CD14-positive monocyte (primary cell): Measurements from ENCODE around the gene MEI1. TPM values are rescaled to one million over a fixed set of nuclear protein-coding genes. Genes with fewer than 3 reads are reported as not detected.

Experiments used
- DNase-seq, 3 donors: peaks; one replicate each; pipeline ENCODE4 v3.0.0-alpha.2; 2011 to 2022
- H2AFZ ChIP-seq: 2 replicates; pipeline ENCODE4 v1.6.0; 2012; ENCODE audit warnings: mild to moderate bottlenecking, low read depth, low read length, inconsistent platforms; ENCODE audit not compliant: insufficient read depth, poor library complexity, severe bottlenecking
- H3K27ac ChIP-seq, 2 donors: 1 replicate in 1 of 2; 2 replicates in 1 of 2; pipeline ENCODE4 v1.5.1; 2012 to 2013; ENCODE audit warnings: low read length in 2 of 2, control low read depth in 1 of 2, inconsistent platforms in 1 of 2, low read depth in 1 of 2, mild to moderate bottlenecking in 1 of 2
- H3K27me3 ChIP-seq, 2 donors: one replicate each; pipeline versions ENCODE4 v1.6.0 to v1.6.1; 2011 to 2013; ENCODE audit warnings: low read length in 2 of 2; ENCODE audit not compliant: control insufficient read depth in 2 of 2, insufficient read depth in 2 of 2
- H3K36me3 ChIP-seq, 2 donors: replicated peaks in 1 of 2; 1 replicate in 1 of 2; 2 replicates in 1 of 2; pipeline versions ENCODE4 v1.5.1 to v1.6.1; 2012 to 2013; ENCODE audit warnings: low read length in 2 of 2, control low read depth in 1 of 2, inconsistent platforms in 1 of 2, mild to moderate bottlenecking in 1 of 2; ENCODE audit not compliant: insufficient read depth in 2 of 2, control insufficient read depth in 1 of 2
- H3K4me1 ChIP-seq, 2 donors: 1 replicate in 1 of 2; 2 replicates in 1 of 2; pipeline versions ENCODE4 v1.5.1 to v1.6.1; 2012 to 2013; ENCODE audit warnings: low read length in 2 of 2, control low read depth in 1 of 2, inconsistent platforms in 1 of 2, mild to moderate bottlenecking in 1 of 2, moderate library complexity in 1 of 2; ENCODE audit not compliant: insufficient read depth in 2 of 2, control insufficient read depth in 1 of 2
- H3K4me2 ChIP-seq: replicated peaks from 2 replicates; pipeline ENCODE3; 2012; ENCODE audit warnings: low read length, moderate library complexity, mild to moderate bottlenecking; ENCODE audit not compliant: poor library complexity, severe bottlenecking; ENCODE audit errors: extremely low read depth
- H3K4me3 ChIP-seq, 3 experiments: fragments of 200-600 bp in 1 of 3; sonication (generic) in 1 of 3; replicated peaks in 1 of 3; 1 replicate in 2 of 3; 2 replicates in 1 of 3; pipeline ENCODE4 v1.5.1; 2011 to 2013; ENCODE audit warnings: low read length in 3 of 3, mild to moderate bottlenecking in 3 of 3, control low read depth in 2 of 3, low read depth in 2 of 3, inconsistent platforms in 1 of 3, moderate library complexity in 1 of 3
- H3K79me2 ChIP-seq: 2 replicates; pipeline ENCODE4 v1.6.0; 2012; ENCODE audit warnings: mild to moderate bottlenecking, control low read depth, inconsistent platforms, low read length, moderate library complexity; ENCODE audit not compliant: insufficient read depth
- H3K9ac ChIP-seq: 2 replicates; pipeline ENCODE4 v1.6.0; 2017; ENCODE audit warnings: low read length, mild to moderate bottlenecking; ENCODE audit not compliant: insufficient read depth, poor library complexity, severe bottlenecking
- H3K9me3 ChIP-seq, 2 donors: replicated peaks in 1 of 2; 1 replicate in 1 of 2; 2 replicates in 1 of 2; pipeline versions ENCODE4 v1.5.1 to v1.6.1; 2012 to 2013; ENCODE audit warnings: low read length in 2 of 2, control low read depth in 1 of 2; ENCODE audit not compliant: control insufficient read depth in 1 of 2, insufficient read depth in 1 of 2
- H4K20me1 ChIP-seq: 2 replicates; pipeline ENCODE4 v1.6.0; 2012; ENCODE audit warnings: mild to moderate bottlenecking, low read length, control low read depth, moderate library complexity; ENCODE audit not compliant: insufficient read depth
- H3K27ac Mint-ChIP-seq, 7 donors: one replicate each; pipeline ENCODE4 v1.8.0; 2020; ENCODE audit warnings: mild to moderate bottlenecking in 7 of 7, mixed read lengths in 7 of 7, moderate library complexity in 6 of 7, inconsistent platforms in 2 of 7
- H3K27me3 Mint-ChIP-seq, 3 donors: one replicate each; pipeline ENCODE4 v1.8.0; 2021 to 2022; ENCODE audit warnings: low read depth in 3 of 3, mild to moderate bottlenecking in 3 of 3, mixed read lengths in 3 of 3, moderate library complexity in 3 of 3, inconsistent platforms in 1 of 3
- H3K36me3 Mint-ChIP-seq, 2 donors: one replicate each; pipeline ENCODE4 v1.8.0; 2020; ENCODE audit warnings: mixed read lengths in 2 of 2, inconsistent platforms in 1 of 2, mild to moderate bottlenecking in 1 of 2
- H3K4me1 Mint-ChIP-seq: one replicate; pipeline ENCODE4 v1.8.0; 2020; ENCODE audit warnings: mild to moderate bottlenecking, mixed read lengths
- H3K4me3 Mint-ChIP-seq, 2 donors: one replicate each; pipeline ENCODE4 v1.8.0; 2020; ENCODE audit warnings: mild to moderate bottlenecking in 2 of 2, mixed read lengths in 2 of 2, moderate library complexity in 1 of 2
- H3K9me3 Mint-ChIP-seq, 7 donors: one replicate each; pipeline ENCODE4 v1.8.0; 2020 to 2022; ENCODE audit warnings: mixed read lengths in 7 of 7, mild to moderate bottlenecking in 6 of 7, moderate library complexity in 6 of 7, inconsistent platforms in 2 of 7
- CTCF ChIP-seq: fragments of 200-600 bp; IDR thresholded peaks from one replicate; pipeline ENCODE4 v1.8.0; 2022; ENCODE audit warnings: antibody characterized with exemption, mild to moderate bottlenecking
- WGBS: methylation state at CpG from one replicate; pipeline ENCODE4 v1.1.5; 2013; ENCODE audit warnings: missing lambda C conversion rate; ENCODE audit not compliant: insufficient coverage; 5-methylcytosine and 5-hydroxymethylcytosine counted together
- intact Hi-C, 2 donors: fragments of 100-400 bp; cut with micrococcal nuclease; formaldehyde crosslinking; loops; one replicate each; pipeline versions ENCODE4 v1.15.0 to v1.15.1; 2023
- polyA plus RNA-seq, 3 donors: library from polyadenylated mRNA; depleted of rRNA in 1 of 3; unstranded in 2 of 3; stranded (reverse) in 1 of 3; fragments of 300-500 nt in 2 of 3; fragments of >200 nt in 1 of 3; fragmentation: Illumina TruSeq in 2 of 3; gene quantifications; 1 replicate in 2 of 3; 2 replicates in 1 of 3; pipeline ENCODE4 v1.2.3, GENCODE V29; 2012 to 2021

Gene MEI1
- polyA plus RNA-seq, 3 donors, result 12.3 to 40.0 (median 37.0) TPM

GRCh38 chr22:41650821-41651220 lies 48.5 kb upstream of the MEI1 start:
- Histone ChIP-seq H4K20me1 (peaks cover 13% of the 10 kb centered on the region), H3K9ac (no peak overlapping the region), H3K4me1 (no peaks in the 10 kb centered on the region), H3K9me3 (no peaks in the 10 kb centered on the region), H3K27me3 (no peaks in the 10 kb centered on the region), H3K4me3 (no peak overlapping the region), H2AFZ (no peak overlapping the region), H3K27ac (no peak overlapping the region), H3K36me3 (peaks cover 90 to 95% of the 10 kb centered on the region in 2 donors), H3K4me2 (no peak overlapping the region), H3K79me2 (peaks cover 3% of the 10 kb centered on the region)
- Mint-ChIP-seq H3K27ac (no peak overlapping the region), H3K27me3 (no peaks in the 10 kb centered on the region), H3K36me3 (peaks cover 73 to 94% of the 10 kb centered on the region in 2 donors), H3K4me3 (no peak overlapping the region), H3K4me1 (no peaks in the 10 kb centered on the region), H3K9me3 (no peaks in the 10 kb centered on the region)
- intact Hi-C loops, result no loop called here
- 98% methylated on average over 11 of the region's 11 CpGs for WGBS
- no peak for DNase-seq
- TF ChIP-seq CTCF, result no peak

GRCh38 chr22:41654322-41654721 lies 45.0 kb upstream of the MEI1 start:
- Mint-ChIP-seq H3K27me3 (no peaks in the 10 kb centered on the region), H3K27ac (peak overlapping the region in 1 of 7 donors; percentile 33), H3K4me1 (no peaks in the 10 kb centered on the region), H3K36me3 (peaks cover 78 to 97% of the 10 kb centered on the region in 2 donors), H3K4me3 (no peak overlapping the region), H3K9me3 (no peaks in the 10 kb centered on the region)
- Histone ChIP-seq H3K27me3 (no peaks in the 10 kb centered on the region), H3K36me3 (peaks cover 92 to 96% of the 10 kb centered on the region in 2 donors), H4K20me1 (peaks cover 13% of the 10 kb centered on the region), H3K9ac (no peak overlapping the region), H3K9me3 (no peaks in the 10 kb centered on the region), H3K4me1 (no peaks in the 10 kb centered on the region), H3K4me3 (no peak overlapping the region), H3K27ac (no peak overlapping the region), H3K4me2 (no peak overlapping the region), H2AFZ (no peak overlapping the region), H3K79me2 (no peaks in the 10 kb centered on the region)
- no peak for DNase-seq
- intact Hi-C loops, result no loop called here
- no CpG with 5 or more reads among the region's 3 CpGs for WGBS
- TF ChIP-seq CTCF, result no peak
